Natural killer cell (primary cell): Measurements from ENCODE around the gene RTCB. TPM values are rescaled to one million over a fixed set of nuclear protein-coding genes. Genes with fewer than 3 reads are reported as not detected.
"Not testable (repeated sequence)": the region's sequence is repeated elsewhere in the genome, so short reads cannot be mapped to it uniquely, and the experiment has no call there.

Source experiments
- ATAC-seq, 3 donors: fragments of 150-1000 bp in 2 of 3; fragments of 200-7000 bp in 1 of 3; cut with Tn5 transposase; 1 replicate in 1 of 3; 2 replicates in 2 of 3; pipeline ENCODE4 v1.10.0; 2021; ENCODE audit warnings: mild to moderate bottlenecking in 2 of 3, moderate library complexity in 2 of 3
- DNase-seq, 2 donors: peaks; one replicate each; pipeline versions ENCODE4 v3.0.0 to v3.0.0-alpha.2; 2013 to 2021; ENCODE audit warnings: mixed read lengths in 1 of 2
- H3K27ac ChIP-seq: one replicate; pipeline ENCODE4 v1.5.1; 2013; ENCODE audit warnings: mild to moderate bottlenecking, low read length
- H3K27me3 ChIP-seq: one replicate; pipeline ENCODE4 v1.6.1; 2013; ENCODE audit warnings: low read length; ENCODE audit not compliant: control insufficient read depth, insufficient read depth
- H3K36me3 ChIP-seq: one replicate; pipeline ENCODE4 v1.6.1; 2013; ENCODE audit warnings: low read length; ENCODE audit not compliant: control insufficient read depth, insufficient read depth
- H3K4me1 ChIP-seq: one replicate; pipeline ENCODE4 v1.6.1; 2013; ENCODE audit warnings: low read length; ENCODE audit not compliant: control insufficient read depth, insufficient read depth
- H3K4me3 ChIP-seq: one replicate; pipeline ENCODE4 v1.5.1; 2013; ENCODE audit warnings: low read length
- H3K9me3 ChIP-seq: one replicate; pipeline ENCODE4 v1.6.1; 2013; ENCODE audit warnings: low read length; ENCODE audit not compliant: control insufficient read depth, insufficient read depth
- H3K27ac Mint-ChIP-seq, 2 donors: one replicate each; pipeline ENCODE4 v1.8.0; 2022; ENCODE audit warnings: mild to moderate bottlenecking in 2 of 2, mixed read lengths in 2 of 2, moderate library complexity in 1 of 2
- H3K27me3 Mint-ChIP-seq, 2 donors: one replicate each; pipeline ENCODE4 v1.8.0; 2022; ENCODE audit warnings: low read depth in 2 of 2, mixed read lengths in 2 of 2
- H3K36me3 Mint-ChIP-seq: one replicate; pipeline ENCODE4 v1.8.0; 2022; ENCODE audit warnings: mixed read lengths
- H3K4me1 Mint-ChIP-seq, 2 donors: one replicate each; pipeline ENCODE4 v1.8.0; 2022; ENCODE audit warnings: mixed read lengths in 2 of 2
- H3K4me3 Mint-ChIP-seq: one replicate; pipeline ENCODE4 v1.8.0; 2022; ENCODE audit warnings: mild to moderate bottlenecking, moderate library complexity, mixed read lengths
- H3K9me3 Mint-ChIP-seq, 2 donors: one replicate each; pipeline ENCODE4 v1.8.0; 2022; ENCODE audit warnings: mixed read lengths in 2 of 2
- CTCF ChIP-seq: fragments of 200-600 bp; IDR thresholded peaks from one replicate; pipeline ENCODE4 v1.8.0; 2022; ENCODE audit warnings: antibody characterized with exemption
- WGBS: methylation state at CpG from one replicate; pipeline ENCODE4 v1.1.7; 2013; ENCODE audit warnings: missing lambda C conversion rate; ENCODE audit not compliant: insufficient coverage; 5-methylcytosine and 5-hydroxymethylcytosine counted together
- intact Hi-C: fragments of 100-400 bp; cut with micrococcal nuclease; formaldehyde crosslinking; loops from one replicate; pipeline ENCODE4 v1.14.2; 2022
- total RNA-seq, 4 donors: library from RNA; stranded (reverse); fragments of 120-200 nt in 1 of 4; gene quantifications; one replicate each; pipeline versions ENCODE4 v1.2.3 to v1.2.4, GENCODE V29; 2013 to 2022

RTCB gene
- total RNA-seq, 3 donors from 2014 or later (not counting 1 experiment from before 2014, with no cell fraction given) = 44.3 to 53.2 (median 46.6) TPM

- Histone ChIP-seq H3K4me1 (no peaks in the 10 kb centered on the region), H3K27ac (no peak overlapping the region), H3K27me3 (no peaks in the 10 kb centered on the region), H3K36me3 (no peaks in the 10 kb centered on the region), H3K4me3 (no peak overlapping the region), H3K9me3 (no peaks in the 10 kb centered on the region)
- WGBS = 95% methylated on average over 28 of the region's 28 CpGs
- intact Hi-C loops = no loop called here
- Mint-ChIP-seq H3K27ac (no peak overlapping the region), H3K4me3 (no peak overlapping the region), H3K27me3 (peaks cover 2 to 8% of the 10 kb centered on the region in 2 donors), H3K36me3 (no peaks in the 10 kb centered on the region), H3K4me1 (peaks cover 0 to 6% of the 10 kb centered on the region in 2 donors), H3K9me3 (peaks cover 2 to 3% of the 10 kb centered on the region in 2 donors)
- DNase-seq = no peak
- no peak for ATAC-seq
- TF ChIP-seq CTCF = no peak
Observed at GRCh38 chr22:32353292-32353691, 58.8 kb downstream of the RTCB start.

GRCh38 chr22:32352681-32353080 is 59.4 kb downstream of the RTCB start:
- no peak overlapping the region for H3K27ac Mint-ChIP-seq
- peaks cover 2 to 8% of the 10 kb centered on the region in 2 donors for H3K27me3 Mint-ChIP-seq
- Histone ChIP-seq H3K27me3 (no peaks in the 10 kb centered on the region), H3K36me3 (no peaks in the 10 kb centered on the region), H3K4me1 (no peaks in the 10 kb centered on the region), H3K9me3 (no peaks in the 10 kb centered on the region), H3K4me3 (no peak overlapping the region), H3K27ac (no peak overlapping the region)
- DNase-seq (no peak), ATAC-seq (no peak)
- H3K36me3 Mint-ChIP-seq = no peaks in the 10 kb centered on the region
- peaks cover 0 to 6% of the 10 kb centered on the region in 2 donors for H3K4me1 Mint-ChIP-seq
- intact Hi-C loops = no loop called here
- TF ChIP-seq CTCF = no peak
- H3K9me3 Mint-ChIP-seq = peaks cover 2 to 3% of the 10 kb centered on the region in 2 donors
- WGBS = 95% methylated on average over 14 of the region's 14 CpGs
- no peak overlapping the region for H3K4me3 Mint-ChIP-seq

- H3K27ac ChIP-seq, H3K4me1 Mint-ChIP-seq, H3K9me3 Mint-ChIP-seq, H3K27ac Mint-ChIP-seq, H3K36me3 Mint-ChIP-seq, H3K4me3 Mint-ChIP-seq, DNase-seq, H3K27me3 ChIP-seq, H3K27me3 Mint-ChIP-seq, H3K4me3 ChIP-seq, H3K9me3 ChIP-seq, H3K36me3 ChIP-seq, intact Hi-C loops, H3K4me1 ChIP-seq, ATAC-seq: not testable (repeated sequence)
- WGBS = 100% methylated on average over 1 of the region's 1 CpG
Observed at GRCh38 chr22:32351875-32352274, 60.2 kb downstream of the RTCB start.

GRCh38 chr22:32348031-32348611 is 63.9 kb downstream of the RTCB start:
- Histone ChIP-seq H3K36me3 (no peaks in the 10 kb centered on the region), H3K27me3 (peaks cover 2% of the 10 kb centered on the region), H3K27ac (no peak overlapping the region), H3K4me1 (no peaks in the 10 kb centered on the region), H3K4me3 (no peak overlapping the region), H3K9me3 (no peaks in the 10 kb centered on the region)
- intact Hi-C loops = no loop called here
- 71% methylated on average over 5 of the region's 6 CpGs for WGBS
- Mint-ChIP-seq H3K27me3 (peaks cover 1 to 40% of the 10 kb centered on the region in 2 donors), H3K4me1 (peaks cover 0 to 8% of the 10 kb centered on the region in 2 donors), H3K4me3 (no peak overlapping the region), H3K27ac (no peak overlapping the region), H3K9me3 (peaks cover 0 to 2% of the 10 kb centered on the region in 2 donors), H3K36me3 (no peaks in the 10 kb centered on the region)
- ATAC-seq (no peak), DNase-seq (no peak)
- no peak for TF ChIP-seq CTCF
